HEK293 (cell line): Measurements from ENCODE around the gene C6orf89.
A peak's percentile ranks its signal among the peaks of the same experiment; 100 is the strongest.

Experiments
- CTCF ChIA-PET: fragments of 350-600 bp; formaldehyde crosslinking; extraction: SDS; loops from one replicate; lab custom pipeline; 2021; ENCODE audit warnings: antibody characterized with exemption; lab: Yijun Ruan, JAX
- POLR2A ChIA-PET: fragments of 300-600 bp; formaldehyde crosslinking; extraction: SDS; loops from one replicate; lab custom pipeline; 2020; ENCODE audit warnings: antibody characterized with exemption, inconsistent platforms; lab: Yijun Ruan, JAX
- H3K27ac ChIP-seq: fragments of 200-500 bp; sonication (Bioruptor generic); 2 replicates; pipeline ENCODE4 v1.5.1; 2014; ENCODE audit warnings: low read depth, low read length, control low read depth, inconsistent platforms; ENCODE audit errors: extremely low read depth
- H3K36me3 ChIP-seq, 2 experiments: fragments of 200-500 bp in 1 of 2; sonication (Bioruptor generic) in 1 of 2; 1 replicate in 1 of 2; 2 replicates in 1 of 2; pipeline ENCODE4 v1.5.1; 2014 to 2017; ENCODE audit warnings: inconsistent platforms in 2 of 2, low read length in 2 of 2; ENCODE audit not compliant: control insufficient read depth in 2 of 2, insufficient read depth in 1 of 2
- H3K4me1 ChIP-seq: fragments of 200-500 bp; sonication (Bioruptor generic); 2 replicates; pipeline ENCODE4 v1.5.1; 2014; ENCODE audit warnings: mild to moderate bottlenecking, low read length, inconsistent platforms; ENCODE audit not compliant: control insufficient read depth, insufficient read depth
- H3K4me3 ChIP-seq: 2 replicates; pipeline ENCODE4 v1.5.1; 2011; ENCODE audit warnings: low read depth, mild to moderate bottlenecking, control low read depth, low read length, moderate library complexity
- H3K9me3 ChIP-seq: fragments of 200-500 bp; sonication (Bioruptor generic); 2 replicates; pipeline ENCODE4 v1.5.1; 2014; ENCODE audit warnings: low read depth, low read length, inconsistent platforms; ENCODE audit not compliant: control insufficient read depth, insufficient read depth
- BCL11A ChIP-seq: fragments of 450-650 bp; formaldehyde crosslinking; IDR thresholded peaks from 2 replicates; pipeline ENCODE4 v1.5.1; 2016; ENCODE audit warnings: low read depth, missing biosample characterization, missing genetic modification characterization
- EGR2 ChIP-seq: fragments of 450-650 bp; formaldehyde crosslinking; IDR thresholded peaks from 2 replicates; pipeline ENCODE4 v1.5.1; 2016; ENCODE audit warnings: low read depth, missing biosample characterization, missing genetic modification characterization
- KLF1 ChIP-seq: fragments of 450-650 bp; formaldehyde crosslinking; IDR thresholded peaks from 2 replicates; pipeline ENCODE4 v1.5.1; 2016; ENCODE audit warnings: missing biosample characterization, missing genetic modification characterization
- MYNN ChIP-seq: fragments of 450-650 bp; formaldehyde crosslinking; IDR thresholded peaks from 2 replicates; pipeline ENCODE4 v1.5.1; 2016; ENCODE audit warnings: missing biosample characterization, missing genetic modification characterization, borderline replicate concordance
- OVOL3 ChIP-seq: fragments of 450-650 bp; formaldehyde crosslinking; IDR thresholded peaks from 2 replicates; pipeline ENCODE4 v1.5.1; 2016; ENCODE audit warnings: missing biosample characterization, missing genetic modification characterization
- ZBTB48 ChIP-seq: fragments of 450-650 bp; formaldehyde crosslinking; IDR thresholded peaks from 2 replicates; pipeline ENCODE4 v1.5.1; 2016; ENCODE audit warnings: missing biosample characterization, missing genetic modification characterization
- ZFHX2 ChIP-seq: fragments of 450-650 bp; formaldehyde crosslinking; conservative IDR thresholded peaks from 2 replicates; pipeline ENCODE4 v1.5.1; 2016; ENCODE audit warnings: missing biosample characterization, missing genetic modification characterization
- ZNF121 ChIP-seq: fragments of 450-650 bp; formaldehyde crosslinking; IDR thresholded peaks from 2 replicates; pipeline ENCODE4 v1.5.1; 2016; ENCODE audit warnings: missing biosample characterization, missing genetic modification characterization
- ZNF169 ChIP-seq: fragments of 450-650 bp; formaldehyde crosslinking; IDR thresholded peaks from 2 replicates; pipeline ENCODE4 v1.5.1; 2016; ENCODE audit warnings: missing biosample characterization, missing genetic modification characterization
- ZNF184 ChIP-seq: fragments of 450-650 bp; IDR thresholded peaks from 2 replicates; pipeline ENCODE4 v1.5.1; 2018; ENCODE audit warnings: missing biosample characterization, mild to moderate bottlenecking, missing genetic modification characterization
- ZNF202 ChIP-seq: fragments of 450-650 bp; formaldehyde crosslinking; IDR thresholded peaks from 2 replicates; pipeline ENCODE4 v1.5.1; 2016; ENCODE audit warnings: missing biosample characterization, missing genetic modification characterization, borderline replicate concordance
- ZNF214 ChIP-seq: fragments of 450-650 bp; formaldehyde crosslinking; IDR thresholded peaks from 2 replicates; pipeline ENCODE4 v1.5.1; 2017; ENCODE audit warnings: missing biosample characterization, mild to moderate bottlenecking, missing genetic modification characterization, borderline replicate concordance
- ZNF324 ChIP-seq: fragments of 450-650 bp; formaldehyde crosslinking; IDR thresholded peaks from 2 replicates; pipeline ENCODE4 v1.5.1; 2016; ENCODE audit warnings: missing biosample characterization, missing genetic modification characterization
- ZNF335 ChIP-seq: fragments of 450-650 bp; formaldehyde crosslinking; conservative IDR thresholded peaks from 2 replicates; pipeline ENCODE4 v1.5.1; 2016; ENCODE audit warnings: missing biosample characterization, missing genetic modification characterization
- ZNF510 ChIP-seq: fragments of 450-650 bp; formaldehyde crosslinking; IDR thresholded peaks from 2 replicates; pipeline ENCODE4 v1.5.1; 2018; ENCODE audit warnings: mild to moderate bottlenecking, missing genetic modification characterization, missing biosample characterization; ENCODE audit not compliant: insufficient replicate concordance
- ZNF521 ChIP-seq: fragments of 450-650 bp; formaldehyde crosslinking; IDR thresholded peaks from 2 replicates; pipeline ENCODE4 v1.5.1; 2017; ENCODE audit warnings: missing biosample characterization, mild to moderate bottlenecking, missing genetic modification characterization
- ZNF558 ChIP-seq: fragments of 450-650 bp; formaldehyde crosslinking; IDR thresholded peaks from 2 replicates; pipeline ENCODE4 v1.5.1; 2016; ENCODE audit warnings: missing biosample characterization, missing genetic modification characterization
- ZNF610 ChIP-seq: fragments of 450-650 bp; formaldehyde crosslinking; IDR thresholded peaks from 2 replicates; pipeline ENCODE4 v1.5.1; 2016; ENCODE audit warnings: missing biosample characterization, missing genetic modification characterization, borderline replicate concordance
- ZNF621 ChIP-seq: fragments of 450-650 bp; formaldehyde crosslinking; IDR thresholded peaks from 2 replicates; pipeline ENCODE4 v1.5.1; 2017; ENCODE audit warnings: missing biosample characterization, missing genetic modification characterization
- ZNF658 ChIP-seq: fragments of 450-650 bp; formaldehyde crosslinking; IDR thresholded peaks from 2 replicates; pipeline ENCODE4; 2016; ENCODE audit warnings: missing biosample characterization, missing genetic modification characterization
- TF ChIP-seq, protein P1 (sequence below): fragments of 450-650 bp; formaldehyde crosslinking; IDR thresholded peaks from 2 replicates; pipeline ENCODE4 v1.5.1; 2016; ENCODE audit warnings: missing biosample characterization, missing genetic modification characterization
- TF ChIP-seq, protein P2 (sequence below): fragments of 450-650 bp; formaldehyde crosslinking; IDR thresholded peaks from 2 replicates; pipeline ENCODE4 v1.5.1; 2016; ENCODE audit warnings: missing biosample characterization, missing genetic modification characterization, low read depth
- TF ChIP-seq, protein P3 (sequence below): fragments of 450-650 bp; formaldehyde crosslinking; IDR thresholded peaks from 2 replicates; pipeline ENCODE4 v1.5.1; 2016; ENCODE audit warnings: missing biosample characterization, missing genetic modification characterization

C6orf89 gene

DNA sequence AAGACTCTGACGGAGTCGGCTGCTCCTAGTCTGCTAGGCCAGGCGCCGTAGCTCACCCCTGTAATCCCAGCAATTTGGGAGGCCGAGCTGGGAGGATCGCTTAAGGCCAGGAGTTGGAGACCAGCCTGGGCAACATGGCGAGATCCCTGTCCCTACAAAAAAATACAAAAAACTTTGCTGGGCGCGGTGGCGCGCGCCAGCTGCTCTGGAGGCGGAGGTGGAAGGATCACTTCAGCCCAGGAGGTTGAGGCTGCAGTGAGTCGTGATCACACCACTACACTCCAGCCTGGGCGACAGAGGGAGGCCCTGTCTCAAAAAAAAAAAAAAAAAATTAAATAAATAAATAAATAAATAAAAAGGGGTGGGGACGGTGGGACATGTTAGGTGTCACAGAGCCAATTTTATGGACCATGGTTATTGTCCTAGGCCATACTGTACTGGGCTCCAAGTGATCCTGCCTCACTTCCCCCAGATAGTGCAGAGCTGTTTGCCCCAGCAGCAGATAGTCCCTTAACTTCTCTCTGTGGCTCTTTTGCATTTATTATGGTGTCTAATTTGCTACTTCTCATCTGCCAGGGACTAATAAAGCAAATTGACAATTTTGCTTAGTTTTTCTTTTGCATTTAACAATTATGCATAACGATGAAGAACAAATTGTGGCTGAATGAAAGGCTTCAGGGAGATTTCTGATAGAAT is 74.0 kb downstream of the C6orf89 start:
- no peaks in the 10 kb centered on the region for H3K4me1 ChIP-seq
- CTCF ChIA-PET = interaction anchor here (0.6 to 1.0 kb wide), 3 partner anchors 19 to 324 kb away, joined by 3 to 4 read pairs (median 3); no protein-coding TSS in a partner anchor
- H3K27ac ChIP-seq = no peak overlapping the region

DNA sequence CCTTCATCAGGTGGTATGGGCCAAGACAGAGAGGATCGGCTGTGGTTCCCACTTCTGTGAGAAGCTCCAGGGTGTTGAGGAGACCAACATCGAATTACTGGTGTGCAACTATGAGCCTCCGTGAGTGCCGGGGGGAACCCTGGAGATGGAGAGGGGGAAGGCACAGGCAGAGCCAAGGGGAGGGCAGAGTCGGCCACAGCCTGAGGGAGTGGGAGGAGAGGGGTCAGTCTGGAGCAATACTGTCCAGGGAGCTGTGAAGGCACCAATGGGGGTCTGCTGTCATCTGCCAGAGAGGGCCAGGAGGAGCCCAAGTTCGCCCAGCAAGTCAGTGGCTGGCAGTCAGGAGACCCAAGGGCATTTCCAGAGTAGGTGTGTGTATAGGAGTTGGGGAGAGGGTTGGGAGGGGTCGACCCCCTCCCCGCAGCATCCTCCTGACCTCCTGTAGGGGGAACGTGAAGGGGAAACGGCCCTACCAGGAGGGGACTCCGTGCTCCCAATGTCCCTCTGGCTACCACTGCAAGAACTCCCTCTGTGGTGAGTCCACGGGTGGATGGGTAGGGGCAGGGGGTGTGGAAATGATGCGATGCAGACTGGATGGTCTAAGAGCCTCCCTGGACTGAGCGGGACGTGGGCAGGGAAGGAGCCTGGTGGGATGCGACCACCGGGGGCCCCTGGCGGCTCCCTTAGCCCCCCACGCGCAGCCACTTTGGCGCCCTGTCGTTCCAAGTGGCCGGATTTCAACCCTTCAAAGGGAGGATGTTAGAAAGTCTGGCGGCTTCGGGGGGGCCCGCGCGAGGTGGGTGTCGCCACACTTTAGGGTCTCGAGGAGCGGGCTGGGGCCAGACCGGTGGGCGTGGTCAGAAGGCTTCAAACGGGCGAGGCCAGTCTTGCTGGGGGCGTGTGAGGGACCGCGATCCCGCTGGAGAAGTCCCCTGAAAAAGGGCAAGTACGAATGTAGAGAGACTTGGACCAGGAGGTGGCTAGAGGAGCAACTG is 76.0 kb downstream of the C6orf89 start:
- Histone ChIP-seq H3K9me3 (no peaks in the 10 kb centered on the region), H3K4me3 (no peak overlapping the region), H3K27ac (no peak overlapping the region), H3K36me3 (no peaks in the 10 kb centered on the region), H3K4me1 (no peaks in the 10 kb centered on the region)
- POLR2A ChIA-PET = interaction anchor here (0.5 to 1.2 kb wide), 4 partner anchors 24 to 355 kb away, joined by 3 to 6 read pairs (median 4); partner anchors contain the start of genes MTCH1 and PPIL1
- TF ChIP-seq ZNF521 (tag by site-specific recombination) (no peak), EGR2 (tag by site-specific recombination) (0 out of 2 replicates have a peak, but pooled peaks have one; percentile 5), ZNF184 (tag by site-specific recombination) (no peak), ZFHX2 (tag by site-specific recombination) (peak; percentile 18; the same call in 1 of the 2 replicates), KLF1 (tag by site-specific recombination) (peak; percentile 79), OVOL3 (tag by site-specific recombination) (no peak), ZNF202 (no peak), ZNF610 (no peak)
- TF ChIP-seq, protein P1, sequence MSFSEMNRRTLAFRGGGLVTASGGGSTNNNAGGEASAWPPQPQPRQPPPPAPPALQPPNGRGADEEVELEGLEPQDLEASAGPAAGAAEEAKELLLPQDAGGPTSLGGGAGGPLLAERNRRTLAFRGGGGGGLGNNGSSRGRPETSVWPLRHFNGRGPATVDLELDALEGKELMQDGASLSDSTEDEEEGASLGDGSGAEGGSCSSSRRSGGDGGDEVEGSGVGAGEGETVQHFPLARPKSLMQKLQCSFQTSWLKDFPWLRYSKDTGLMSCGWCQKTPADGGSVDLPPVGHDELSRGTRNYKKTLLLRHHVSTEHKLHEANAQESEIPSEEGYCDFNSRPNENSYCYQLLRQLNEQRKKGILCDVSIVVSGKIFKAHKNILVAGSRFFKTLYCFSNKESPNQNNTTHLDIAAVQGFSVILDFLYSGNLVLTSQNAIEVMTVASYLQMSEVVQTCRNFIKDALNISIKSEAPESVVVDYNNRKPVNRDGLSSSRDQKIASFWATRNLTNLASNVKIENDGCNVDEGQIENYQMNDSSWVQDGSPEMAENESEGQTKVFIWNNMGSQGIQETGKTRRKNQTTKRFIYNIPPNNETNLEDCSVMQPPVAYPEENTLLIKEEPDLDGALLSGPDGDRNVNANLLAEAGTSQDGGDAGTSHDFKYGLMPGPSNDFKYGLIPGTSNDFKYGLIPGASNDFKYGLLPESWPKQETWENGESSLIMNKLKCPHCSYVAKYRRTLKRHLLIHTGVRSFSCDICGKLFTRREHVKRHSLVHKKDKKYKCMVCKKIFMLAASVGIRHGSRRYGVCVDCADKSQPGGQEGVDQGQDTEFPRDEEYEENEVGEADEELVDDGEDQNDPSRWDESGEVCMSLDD = no peak
- CTCF ChIA-PET = interaction anchor here (0.6 to 1.5 kb wide), 3 partner anchors 26 to 56 kb away, joined by 3 to 6 read pairs (median 5); no protein-coding TSS in a partner anchor

More for the DNA sequence above, 74.0 kb downstream of the C6orf89 start:
- H3K36me3 ChIP-seq = no peaks in the 10 kb centered on the region
- TF ChIP-seq ZNF214 (tag by site-specific recombination) (no peak), ZBTB48 (tag by site-specific recombination) (0 out of 2 replicates have a peak, but pooled peaks have one; percentile 15), BCL11A (tag by site-specific recombination) (no peak)
- H3K4me3 ChIP-seq = no peak overlapping the region
- POLR2A ChIA-PET = no interaction called here
- no peaks in the 10 kb centered on the region for H3K9me3 ChIP-seq

DNA sequence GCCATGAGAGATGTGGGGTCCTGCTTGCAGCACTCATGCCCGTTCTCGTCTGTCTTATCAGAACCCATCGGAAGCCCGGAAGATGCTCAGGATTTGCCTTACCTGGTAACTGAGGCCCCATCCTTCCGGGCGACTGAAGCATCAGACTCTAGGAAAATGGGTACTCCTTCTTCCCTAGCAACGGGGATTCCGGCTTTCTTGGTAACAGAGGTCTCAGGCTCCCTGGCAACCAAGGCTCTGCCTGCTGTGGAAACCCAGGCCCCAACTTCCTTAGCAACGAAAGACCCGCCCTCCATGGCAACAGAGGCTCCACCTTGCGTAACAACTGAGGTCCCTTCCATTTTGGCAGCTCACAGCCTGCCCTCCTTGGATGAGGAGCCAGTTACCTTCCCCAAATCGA is 77.1 kb downstream of the C6orf89 start:
- POLR2A ChIA-PET = no interaction called here
- CTCF ChIA-PET = interaction anchor here (0.6 kb wide), 1 partner anchor 98 kb away, joined by 5 read pairs; no protein-coding TSS in a partner anchor
- no peak overlapping the region for H3K4me3 ChIP-seq
- TF ChIP-seq ZNF621 (tag by site-specific recombination) = no peak
- no peak for TF ChIP-seq ZNF169 (tag by site-specific recombination)
- TF ChIP-seq MYNN (tag by site-specific recombination) = peak; percentile 82
- no peak for TF ChIP-seq ZNF510 (tag by site-specific recombination)
- TF ChIP-seq, protein P2, sequence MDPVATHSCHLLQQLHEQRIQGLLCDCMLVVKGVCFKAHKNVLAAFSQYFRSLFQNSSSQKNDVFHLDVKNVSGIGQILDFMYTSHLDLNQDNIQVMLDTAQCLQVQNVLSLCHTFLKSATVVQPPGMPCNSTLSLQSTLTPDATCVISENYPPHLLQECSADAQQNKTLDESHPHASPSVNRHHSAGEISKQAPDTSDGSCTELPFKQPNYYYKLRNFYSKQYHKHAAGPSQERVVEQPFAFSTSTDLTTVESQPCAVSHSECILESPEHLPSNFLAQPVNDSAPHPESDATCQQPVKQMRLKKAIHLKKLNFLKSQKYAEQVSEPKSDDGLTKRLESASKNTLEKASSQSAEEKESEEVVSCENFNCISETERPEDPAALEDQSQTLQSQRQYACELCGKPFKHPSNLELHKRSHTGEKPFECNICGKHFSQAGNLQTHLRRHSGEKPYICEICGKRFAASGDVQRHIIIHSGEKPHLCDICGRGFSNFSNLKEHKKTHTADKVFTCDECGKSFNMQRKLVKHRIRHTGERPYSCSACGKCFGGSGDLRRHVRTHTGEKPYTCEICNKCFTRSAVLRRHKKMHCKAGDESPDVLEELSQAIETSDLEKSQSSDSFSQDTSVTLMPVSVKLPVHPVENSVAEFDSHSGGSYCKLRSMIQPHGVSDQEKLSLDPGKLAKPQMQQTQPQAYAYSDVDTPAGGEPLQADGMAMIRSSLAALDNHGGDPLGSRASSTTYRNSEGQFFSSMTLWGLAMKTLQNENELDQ (tag by site-specific recombination) = no peak
- no peak for TF ChIP-seq ZNF558 (tag by site-specific recombination)
- TF ChIP-seq ZNF214 (tag by site-specific recombination) = no peak
- no peak for TF ChIP-seq ZNF521 (tag by site-specific recombination)
- no peak for TF ChIP-seq ZNF121 (tag by site-specific recombination)
- TF ChIP-seq, protein P3, sequence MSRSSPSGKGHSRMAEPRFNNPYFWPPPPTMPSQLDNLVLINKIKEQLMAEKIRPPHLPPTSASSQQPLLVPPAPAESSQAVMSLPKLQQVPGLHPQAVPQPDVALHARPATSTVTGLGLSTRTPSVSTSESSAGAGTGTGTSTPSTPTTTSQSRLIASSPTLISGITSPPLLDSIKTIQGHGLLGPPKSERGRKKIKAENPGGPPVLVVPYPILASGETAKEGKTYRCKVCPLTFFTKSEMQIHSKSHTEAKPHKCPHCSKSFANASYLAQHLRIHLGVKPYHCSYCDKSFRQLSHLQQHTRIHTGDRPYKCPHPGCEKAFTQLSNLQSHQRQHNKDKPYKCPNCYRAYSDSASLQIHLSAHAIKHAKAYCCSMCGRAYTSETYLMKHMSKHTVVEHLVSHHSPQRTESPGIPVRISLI (tag by site-specific recombination) = no peak
- no peak for TF ChIP-seq ZNF658 (tag by site-specific recombination)
- TF ChIP-seq ZNF335 (tag by site-specific recombination) = peak; percentile 56
- no peak for TF ChIP-seq ZNF324

More for the DNA sequence above, 77.1 kb downstream of the C6orf89 start:
- H3K4me1 ChIP-seq = no peaks in the 10 kb centered on the region
- H3K9me3 ChIP-seq = no peaks in the 10 kb centered on the region
- peaks cover 0 to 10% of the 10 kb centered on the region in 2 experiments; a peak in 1 of 3 replicates for H3K36me3 ChIP-seq
- H3K27ac ChIP-seq = no peak overlapping the region
